Panc1 (cell line): ENCODE results near the gene CNN2. TPM values are rescaled to one million over a fixed set of nuclear protein-coding genes. Genes with fewer than 3 reads are reported as not detected.
A peak's percentile ranks its signal among the peaks of the same experiment; 100 is the strongest.

Experiments used
- ATAC-seq: fragments of 200-7000 bp; cut with Tn5 transposase; 2 replicates; pipeline ENCODE4 v1.9.1; 2020; ENCODE audit warnings: mild to moderate bottlenecking, moderate library complexity
- BruUV-seq: library from RNA; stranded (reverse); fragments of 400-500 nt; replicated peaks from 2 replicates; lab custom pipeline; 2021; lab: Mats Ljungman, UMichigan
- CTCF ChIA-PET: fragments of 300-600 bp; sonication (Branson Sonifier 250); formaldehyde crosslinking; loops from one replicate; lab custom pipeline; 2022; ENCODE audit warnings: antibody characterized with exemption; lab: Charles Lee
- POLR2A ChIA-PET: fragments of 300-600 bp; sonication (Branson Sonifier 250); formaldehyde crosslinking; loops from one replicate; lab custom pipeline; 2022; ENCODE audit warnings: antibody characterized with exemption; lab: Charles Lee
- DNase-seq: peaks from one replicate; pipeline ENCODE4 v3.0.0-alpha.2; 2010; ENCODE audit warnings: low read depth, low spot score
- H3K27ac ChIP-seq: 2 replicates; pipeline ENCODE4 v1.5.1; 2011; ENCODE audit warnings: mild to moderate bottlenecking, low read length, inconsistent platforms
- H3K27me3 ChIP-seq: fragments of 200-500 bp; sonication (Bioruptor generic); 2 replicates; pipeline ENCODE4 v1.6.0; 2014; ENCODE audit warnings: low read length, inconsistent platforms; ENCODE audit not compliant: control insufficient read depth, insufficient read depth
- H3K36me3 ChIP-seq: fragments of 200-500 bp; sonication (Bioruptor generic); 2 replicates; pipeline ENCODE4 v1.5.1; 2014; ENCODE audit warnings: inconsistent platforms, mild to moderate bottlenecking, low read length, moderate library complexity; ENCODE audit not compliant: control insufficient read depth, insufficient read depth
- H3K4me1 ChIP-seq: 2 replicates; pipeline ENCODE4 v1.5.1; 2011; ENCODE audit warnings: inconsistent platforms, mild to moderate bottlenecking, low read length, moderate library complexity; ENCODE audit not compliant: control insufficient read depth, insufficient read depth
- H3K4me3 ChIP-seq, 2 experiments: 2 replicates each; pipeline ENCODE4 v1.5.1; 2011 to 2012; ENCODE audit warnings: low read depth in 2 of 2, low read length in 2 of 2, mild to moderate bottlenecking in 2 of 2, inconsistent platforms in 1 of 2, moderate library complexity in 1 of 2
- H3K9me3 ChIP-seq: fragments of 200-500 bp; sonication (Bioruptor generic); 2 replicates; pipeline ENCODE4 v1.5.1; 2014; ENCODE audit warnings: low read depth, mild to moderate bottlenecking, inconsistent platforms, low read length, moderate library complexity; ENCODE audit not compliant: control insufficient read depth, insufficient read depth
- CTCF ChIP-seq: fragments of 450-650 bp; IDR thresholded peaks from 2 replicates; pipeline ENCODE4 v1.5.1; 2017; ENCODE audit warnings: mild to moderate bottlenecking
- POLR2AphosphoS5 ChIP-seq: IDR thresholded peaks from 2 replicates; pipeline ENCODE4 v1.6.1; 2012; ENCODE audit warnings: mild to moderate bottlenecking, low read depth, low read length, moderate library complexity
- REST ChIP-seq, 2 experiments: IDR thresholded peaks; 2 replicates each; pipeline ENCODE4 v1.6.1; 2011 to 2012; ENCODE audit warnings: low read depth in 2 of 2, control low read depth in 1 of 2, low read length in 1 of 2, mild to moderate bottlenecking in 1 of 2, moderate library complexity in 1 of 2; ENCODE audit not compliant: insufficient read depth in 1 of 2
- SIN3A ChIP-seq: IDR thresholded peaks from 2 replicates; pipeline ENCODE4 v1.6.1; 2012; ENCODE audit warnings: low read depth, mild to moderate bottlenecking, low read length, moderate library complexity, borderline replicate concordance; ENCODE audit not compliant: insufficient read depth
- TCF7L2 ChIP-seq: IDR thresholded peaks from 2 replicates; pipeline ENCODE4 v1.6.1; 2011; ENCODE audit warnings: mild to moderate bottlenecking, low read depth, low read length, inconsistent platforms
- in situ Hi-C: cut with HindIII; loops from 2 replicates; pipeline ENCODE4 v1.10.0; 2016; ENCODE audit warnings: low sequenced_read_pairs, low pct_unique_long_range_greater_than_20kb
- intact Hi-C: fragments of 100-400 bp; cut with micrococcal nuclease; formaldehyde crosslinking; loops from one replicate; pipeline ENCODE4 v1.10.0; 2022; ENCODE audit not compliant: unreplicated experiment
- total RNA-seq: library from RNA; stranded (reverse); gene quantifications from one replicate; pipeline ENCODE4 v1.2.1, GENCODE V29; 2021; ENCODE audit not compliant: unreplicated experiment

Gene CNN2
- total RNA-seq, 1 experiment from 2014 or later = 203 TPM

GRCh38 chr19:1057176-1057855 lies 30.9 kb downstream of the CNN2 start:
- TF ChIP-seq POLR2AphosphoS5 (no peak), CTCF (peak; percentile 20)
- Histone ChIP-seq H3K9me3 (no peaks in the 10 kb centered on the region), H3K36me3 (no peaks in the 10 kb centered on the region), H3K4me1 (no peaks in the 10 kb centered on the region), H3K27me3 (no peaks in the 10 kb centered on the region), H3K4me3 (no peak overlapping the region), H3K27ac (no peak overlapping the region)
- ChIA-PET CTCF (no interaction called here), POLR2A (no interaction called here)
- peak; percentile 76 for ATAC-seq
- DNase-seq = no peak
- BruUV-seq = no TSS peak
- in situ Hi-C loops = no loop called here
- intact Hi-C loops = no loop called here

GRCh38 chr19:1058112-1058511 lies 31.7 kb downstream of the CNN2 start:
- no peak overlapping the region for H3K4me3 ChIP-seq
- no TSS peak for BruUV-seq
- DNase-seq = no peak
- ATAC-seq = no peak
- no peaks in the 10 kb centered on the region for H3K4me1 ChIP-seq
- ChIA-PET POLR2A (no interaction called here), CTCF (no interaction called here)
- in situ Hi-C loops = no loop called here
- H3K36me3 ChIP-seq = no peaks in the 10 kb centered on the region
- TF ChIP-seq POLR2AphosphoS5 = no peak
- TF ChIP-seq TCF7L2 = no peak
- no peak for TF ChIP-seq REST (IDR thresholded peaks at IDR 0.05; ENCODE audit: insufficient read depth in 1 of 2, low read depth in 2 of 2, low read length in 1 of 2)
- no peak for TF ChIP-seq SIN3A
- TF ChIP-seq CTCF = no peak
- no peak overlapping the region for H3K27ac ChIP-seq
- no peaks in the 10 kb centered on the region for H3K9me3 ChIP-seq
- intact Hi-C loops = no loop called here
- H3K27me3 ChIP-seq = no peaks in the 10 kb centered on the region
